PC-3 (cell line): Measurements from ENCODE around the gene ACTG1. TPM values are rescaled to one million over a fixed set of nuclear protein-coding genes. Genes with fewer than 3 reads are reported as not detected.

Experiments
- ATAC-seq: fragments of 200-7000 bp; cut with Tn5 transposase; 2 replicates; pipeline ENCODE4 v1.9.1; 2020; ENCODE audit warnings: mild to moderate bottlenecking, moderate library complexity
- BruUV-seq: library from RNA; stranded (reverse); fragments of 400-500 nt; replicated peaks from 2 replicates; lab custom pipeline; 2021; lab: Mats Ljungman, UMichigan
- CTCF ChIA-PET: fragments of 300-600 bp; sonication (Branson Sonifier 250); formaldehyde crosslinking; loops from one replicate; lab custom pipeline; 2022; ENCODE audit warnings: antibody characterized with exemption; lab: Charles Lee
- POLR2A ChIA-PET: fragments of 300-600 bp; sonication (Branson Sonifier 250); formaldehyde crosslinking; loops from one replicate; lab custom pipeline; 2022; ENCODE audit warnings: antibody characterized with exemption; ENCODE audit not compliant: unreplicated experiment; lab: Charles Lee
- DNase-seq: peaks from one replicate; pipeline ENCODE4 v3.0.0-alpha.2; 2015
- H2AFZ ChIP-seq: fragments of 300-600 bp; sonication (generic); 2 replicates; pipeline ENCODE4 v1.6.0; 2016; ENCODE audit warnings: antibody characterized with exemption, low read length
- H3F3A ChIP-seq: fragments of 300-600 bp; sonication (generic); one replicate; pipeline ENCODE4 v1.6.0; 2017; ENCODE audit warnings: antibody characterized with exemption, low read length, control low read depth, mild to moderate bottlenecking; ENCODE audit not compliant: unreplicated experiment
- H3K27ac ChIP-seq: fragments of 300-600 bp; sonication (generic); 2 replicates; pipeline ENCODE4 v1.5.1; 2016; ENCODE audit warnings: mild to moderate bottlenecking, low read length
- H3K27me3 ChIP-seq: fragments of 300-600 bp; sonication (generic); 2 replicates; pipeline ENCODE4 v1.6.1; 2016; ENCODE audit warnings: low read length, mixed read lengths
- H3K36me3 ChIP-seq: fragments of 300-600 bp; sonication (generic); 2 replicates; pipeline ENCODE4 v1.6.1; 2016; ENCODE audit warnings: low read depth, mixed run types, low read length, mixed read lengths
- H3K4me1 ChIP-seq: fragments of 300-600 bp; sonication (generic); 2 replicates; pipeline ENCODE4 v1.5.1; 2016; ENCODE audit warnings: low read length; ENCODE audit not compliant: insufficient read depth
- H3K4me2 ChIP-seq: fragments of 300-600 bp; sonication (generic); 2 replicates; pipeline ENCODE4 v1.6.0; 2016; ENCODE audit warnings: low read length
- H3K4me3 ChIP-seq: fragments of 300-600 bp; sonication (generic); 2 replicates; pipeline ENCODE4 v1.5.1; 2016; ENCODE audit warnings: mild to moderate bottlenecking, low read length, mixed read lengths
- H3K79me2 ChIP-seq: fragments of 300-600 bp; sonication (generic); 2 replicates; pipeline ENCODE4 v1.6.1; 2017; ENCODE audit warnings: low read length, mixed read lengths
- H3K9ac ChIP-seq: fragments of 300-600 bp; sonication (generic); 2 replicates; pipeline ENCODE4 v1.6.0; 2016; ENCODE audit warnings: mild to moderate bottlenecking, low read length
- H3K9me2 ChIP-seq: fragments of 300-600 bp; sonication (generic); replicated peaks from 2 replicates; pipeline ENCODE4 v1.6.1; 2016; ENCODE audit warnings: mixed run types, low read length, mixed read lengths
- H3K9me3 ChIP-seq: fragments of 300-600 bp; sonication (generic); 2 replicates; pipeline ENCODE4 v1.6.1; 2016; ENCODE audit warnings: low read length, mixed read lengths
- H4K20me1 ChIP-seq: fragments of 300-600 bp; sonication (generic); 2 replicates; pipeline ENCODE4 v1.6.1; 2016; ENCODE audit warnings: low read length, mixed read lengths
- EZH2 ChIP-seq: fragments of 300-600 bp; sonication (generic); IDR thresholded peaks from one replicate; pipeline ENCODE4 v1.6.1; 2017; ENCODE audit warnings: antibody characterized with exemption, mild to moderate bottlenecking, low read length; ENCODE audit not compliant: unreplicated experiment
- EZH2phosphoT487 ChIP-seq: fragments of 300-600 bp; sonication (generic); IDR thresholded peaks from 2 replicates; pipeline ENCODE4 v1.6.1; 2018; ENCODE audit warnings: mild to moderate bottlenecking, antibody characterized with exemption, low read length, borderline replicate concordance
- intact Hi-C: fragments of 100-400 bp; cut with micrococcal nuclease; formaldehyde crosslinking; loops from 2 replicates; pipeline ENCODE4 v1.9.0; 2023
- total RNA-seq: library from RNA; depleted of rRNA; stranded (reverse); fragments of >200 nt; gene quantifications from 2 replicates; pipeline ENCODE4 v1.2.3, GENCODE V29; 2014
- TF ChIP-seq, protein P1 (sequence below): fragments of 300-600 bp; sonication (generic); conservative IDR thresholded peaks from 2 replicates; pipeline ENCODE4 v1.5.1; 2017; ENCODE audit warnings: antibody characterized with exemption, low read depth, mild to moderate bottlenecking, low read length

ACTG1 gene
- total RNA-seq, 1 experiment from 2014 or later: 4,503 TPM

DNA sequence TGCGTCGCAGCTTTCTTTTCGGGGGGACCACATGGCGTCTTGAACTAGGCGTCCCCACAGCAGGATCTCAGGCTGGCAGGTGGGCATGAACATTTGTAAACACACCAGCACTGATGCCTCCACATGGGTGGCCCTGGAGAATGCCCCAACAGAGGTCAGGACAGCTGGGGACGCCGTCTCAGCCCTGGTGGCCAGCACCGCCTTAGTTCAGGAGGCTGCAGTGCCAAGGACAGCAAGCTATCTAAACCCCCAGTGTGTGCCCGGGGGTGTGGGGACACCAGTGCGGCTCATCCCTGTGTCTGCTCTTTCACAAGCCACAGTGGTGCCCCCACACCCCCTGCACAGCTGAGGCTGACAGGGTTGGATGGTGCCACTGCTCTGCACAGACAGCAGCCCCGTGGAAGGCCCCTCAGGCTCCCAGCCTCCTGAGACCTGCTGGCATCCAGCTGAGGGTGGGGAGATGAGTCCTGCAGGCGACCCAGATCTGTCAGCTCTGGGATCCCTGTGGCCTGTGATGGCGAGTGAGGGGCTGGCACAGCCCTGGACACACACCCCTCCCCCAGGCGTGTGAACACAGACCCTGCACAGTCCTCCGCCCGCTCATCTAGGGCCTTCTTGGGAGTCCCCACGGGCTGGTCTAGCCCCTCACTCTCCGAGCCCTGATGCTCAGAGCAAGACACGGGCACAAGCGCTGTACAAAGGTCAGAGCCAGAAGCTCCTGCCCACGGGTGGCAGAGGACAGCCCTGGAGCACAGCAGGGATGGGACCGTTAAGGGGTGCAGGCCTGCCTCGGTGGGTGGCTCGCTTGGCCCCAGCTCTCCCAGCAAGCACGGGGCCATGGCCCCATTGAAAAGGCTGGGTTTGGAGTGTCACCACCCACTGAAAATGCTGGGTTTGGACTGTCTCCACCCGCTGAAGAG lies 26.3 kb upstream of the ACTG1 start:
- no peak overlapping the region for H3K27ac ChIP-seq
- H3K9ac ChIP-seq: no peak overlapping the region
- H3K9me3 ChIP-seq: no peaks in the 10 kb centered on the region
- DNase-seq: no peak
- H3K9me2 ChIP-seq: no peaks in the 10 kb centered on the region
- H3K36me3 ChIP-seq: 0 out of 2 replicates have a peak, but pooled peaks cover 3% of the 10 kb centered on the region
- H2AFZ ChIP-seq: no peak overlapping the region
- TF ChIP-seq EZH2phosphoT487 (no peak), EZH2 (no peak)
- TF ChIP-seq, protein P1, sequence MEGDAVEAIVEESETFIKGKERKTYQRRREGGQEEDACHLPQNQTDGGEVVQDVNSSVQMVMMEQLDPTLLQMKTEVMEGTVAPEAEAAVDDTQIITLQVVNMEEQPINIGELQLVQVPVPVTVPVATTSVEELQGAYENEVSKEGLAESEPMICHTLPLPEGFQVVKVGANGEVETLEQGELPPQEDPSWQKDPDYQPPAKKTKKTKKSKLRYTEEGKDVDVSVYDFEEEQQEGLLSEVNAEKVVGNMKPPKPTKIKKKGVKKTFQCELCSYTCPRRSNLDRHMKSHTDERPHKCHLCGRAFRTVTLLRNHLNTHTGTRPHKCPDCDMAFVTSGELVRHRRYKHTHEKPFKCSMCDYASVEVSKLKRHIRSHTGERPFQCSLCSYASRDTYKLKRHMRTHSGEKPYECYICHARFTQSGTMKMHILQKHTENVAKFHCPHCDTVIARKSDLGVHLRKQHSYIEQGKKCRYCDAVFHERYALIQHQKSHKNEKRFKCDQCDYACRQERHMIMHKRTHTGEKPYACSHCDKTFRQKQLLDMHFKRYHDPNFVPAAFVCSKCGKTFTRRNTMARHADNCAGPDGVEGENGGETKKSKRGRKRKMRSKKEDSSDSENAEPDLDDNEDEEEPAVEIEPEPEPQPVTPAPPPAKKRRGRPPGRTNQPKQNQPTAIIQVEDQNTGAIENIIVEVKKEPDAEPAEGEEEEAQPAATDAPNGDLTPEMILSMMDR: no peak
- ChIA-PET POLR2A (interaction anchor here (0.6 kb wide), 1 partner anchor 230 kb away, joined by 5 read pairs; no protein-coding TSS in a partner anchor), CTCF (interaction anchor here (0.6 kb wide), 1 partner anchor 87 kb away, joined by 4 read pairs; no protein-coding TSS in a partner anchor)
- H3K27me3 ChIP-seq: no peaks in the 10 kb centered on the region
- no peaks in the 10 kb centered on the region for H3K4me1 ChIP-seq
- no peak overlapping the region for H3K4me2 ChIP-seq
- intact Hi-C loops: no loop called here
- no peak for ATAC-seq
- no peak overlapping the region for H3K4me3 ChIP-seq
- no TSS peak for BruUV-seq
- no peaks in the 10 kb centered on the region for H3K79me2 ChIP-seq
- H4K20me1 ChIP-seq: no peaks in the 10 kb centered on the region
- no peaks in the 10 kb centered on the region for H3F3A ChIP-seq

GRCh38 chr17:81537856-81538555 lies 25.4 kb upstream of the ACTG1 start:
- intact Hi-C loops: no loop called here
- ATAC-seq (no peak), DNase-seq (no peak)
- H3K27me3 ChIP-seq: no peaks in the 10 kb centered on the region
- H3K4me1 ChIP-seq: no peaks in the 10 kb centered on the region
- no peak overlapping the region for H3K27ac ChIP-seq
- no peak overlapping the region for H3K9ac ChIP-seq
- H3K9me2 ChIP-seq: no peaks in the 10 kb centered on the region
- no peaks in the 10 kb centered on the region for H4K20me1 ChIP-seq
- H3K4me2 ChIP-seq: no peak overlapping the region
- H3K4me3 ChIP-seq: no peak overlapping the region
- H2AFZ ChIP-seq: no peak overlapping the region
- no peaks in the 10 kb centered on the region for H3F3A ChIP-seq
- H3K9me3 ChIP-seq: no peaks in the 10 kb centered on the region
- BruUV-seq: no TSS peak
- CTCF ChIA-PET: interaction anchor here (0.6 kb wide), 2 partner anchors 19 to 88 kb away, joined by 3 to 4 read pairs; no protein-coding TSS in a partner anchor
- TF ChIP-seq EZH2: no peak
- TF ChIP-seq, protein P1: no peak; the same call in 1 of the 2 replicates
- TF ChIP-seq EZH2phosphoT487: no peak
- POLR2A ChIA-PET: no interaction called here
- no peaks in the 10 kb centered on the region for H3K79me2 ChIP-seq
- no peaks in the 10 kb centered on the region for H3K36me3 ChIP-seq
